ENCODE results near the gene SPARC. TPM values are rescaled to one million over a fixed set of nuclear protein-coding genes. Genes with fewer than 3 reads are reported as not detected.

SPARC gene
- total RNA-seq, 2 donors from 2014 or later = 0.18 to 0.91 TPM

DNA sequence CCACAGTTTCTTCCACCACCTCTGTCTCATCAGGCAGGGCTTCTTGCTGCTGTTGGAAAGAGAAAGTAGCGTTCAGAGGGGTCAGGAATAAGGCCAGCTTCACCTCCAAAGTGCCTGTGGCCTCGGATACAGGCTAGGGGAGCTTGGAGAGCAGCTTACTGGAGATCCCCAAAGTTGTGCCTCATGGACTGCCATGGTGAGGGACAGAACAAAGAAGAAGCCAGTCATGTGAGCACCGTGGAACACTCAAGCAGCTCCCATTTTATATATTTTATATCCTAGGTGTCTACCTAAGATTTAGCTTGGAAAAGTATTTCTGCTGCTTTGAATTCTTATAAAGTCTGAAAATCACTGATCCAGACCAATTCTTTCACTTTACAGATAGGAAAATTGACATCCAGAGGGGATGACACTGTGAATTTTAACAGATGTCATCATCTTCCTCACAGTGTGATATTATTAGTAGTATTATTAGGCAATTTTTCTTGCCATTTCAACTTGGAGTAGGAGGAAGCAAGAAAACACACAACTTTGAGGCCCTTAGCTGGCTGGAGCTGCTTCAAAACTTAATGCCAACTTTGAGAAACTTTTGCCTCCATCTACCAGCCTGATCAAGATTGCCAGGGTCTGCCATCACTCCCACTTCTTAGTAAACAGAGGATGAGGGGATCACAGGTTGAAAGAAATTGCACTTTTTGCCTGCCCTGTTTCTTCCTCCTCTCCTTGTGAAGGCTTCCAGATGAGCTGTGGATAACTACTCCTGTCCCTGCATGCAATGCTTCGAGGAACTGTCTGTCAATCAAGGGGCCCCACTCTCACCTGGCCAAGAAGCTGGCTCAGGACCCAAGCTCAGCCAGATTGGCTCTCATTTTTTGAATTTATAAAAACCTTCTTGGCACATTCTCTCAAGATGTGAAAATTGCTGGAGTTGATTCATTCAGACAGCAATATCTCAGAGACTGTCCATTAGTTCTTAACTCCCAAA is 11.8 kb downstream of the SPARC start:
- no peak for ATAC-seq

GRCh38 chr5:151673421-151673820 is 13.3 kb downstream of the SPARC start:
- Mint-ChIP-seq H3K36me3 (no peaks in the 10 kb centered on the region), H3K9me3 (no peaks in the 10 kb centered on the region), H3K27ac (no peak overlapping the region)
- no peak for ATAC-seq
- DNase-seq (ENCODE audit: low spot score in 2 of 2) = no peak

More for the DNA sequence above, 11.8 kb downstream of the SPARC start:
- no peak for DNase-seq (ENCODE audit: low spot score in 2 of 2)
- no peaks in the 10 kb centered on the region for H3K9me3 Mint-ChIP-seq
- no peaks in the 10 kb centered on the region for H3K36me3 Mint-ChIP-seq
- H3K27ac Mint-ChIP-seq = no peak overlapping the region

DNA sequence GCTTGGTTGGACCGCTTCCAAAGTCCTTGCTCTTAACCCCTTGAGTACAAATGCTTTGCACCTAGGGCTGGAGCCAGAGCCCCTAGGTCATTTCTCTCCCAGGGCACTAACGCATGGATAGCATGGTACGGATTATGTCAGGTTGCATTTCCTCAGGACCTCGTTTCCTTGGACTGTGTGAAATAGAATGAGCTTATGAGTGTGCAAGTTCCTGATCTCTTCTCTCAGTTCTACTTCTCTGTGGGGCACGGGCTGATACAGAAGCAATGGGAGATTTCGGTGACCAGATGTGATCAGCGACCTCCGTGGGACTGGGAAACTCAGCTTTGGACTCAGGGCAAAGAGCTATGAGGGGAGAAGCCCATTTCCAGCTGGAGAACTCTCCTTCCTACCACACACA is 14.2 kb downstream of the SPARC start:
- no peaks in the 10 kb centered on the region for H3K36me3 Mint-ChIP-seq
- H3K9me3 Mint-ChIP-seq = no peaks in the 10 kb centered on the region
- no peak for ATAC-seq

GRCh38 chr5:151671950-151672349 is 14.8 kb downstream of the SPARC start:
- Mint-ChIP-seq H3K36me3 (no peaks in the 10 kb centered on the region), H3K9me3 (no peaks in the 10 kb centered on the region), H3K27ac (no peak overlapping the region)
- ATAC-seq (no peak), DNase-seq (ENCODE audit: low spot score in 2 of 2) (no peak)

More for the DNA sequence above, 14.2 kb downstream of the SPARC start:
- H3K27ac Mint-ChIP-seq = no peak overlapping the region
- no peak for DNase-seq (ENCODE audit: low spot score in 2 of 2)

DNA sequence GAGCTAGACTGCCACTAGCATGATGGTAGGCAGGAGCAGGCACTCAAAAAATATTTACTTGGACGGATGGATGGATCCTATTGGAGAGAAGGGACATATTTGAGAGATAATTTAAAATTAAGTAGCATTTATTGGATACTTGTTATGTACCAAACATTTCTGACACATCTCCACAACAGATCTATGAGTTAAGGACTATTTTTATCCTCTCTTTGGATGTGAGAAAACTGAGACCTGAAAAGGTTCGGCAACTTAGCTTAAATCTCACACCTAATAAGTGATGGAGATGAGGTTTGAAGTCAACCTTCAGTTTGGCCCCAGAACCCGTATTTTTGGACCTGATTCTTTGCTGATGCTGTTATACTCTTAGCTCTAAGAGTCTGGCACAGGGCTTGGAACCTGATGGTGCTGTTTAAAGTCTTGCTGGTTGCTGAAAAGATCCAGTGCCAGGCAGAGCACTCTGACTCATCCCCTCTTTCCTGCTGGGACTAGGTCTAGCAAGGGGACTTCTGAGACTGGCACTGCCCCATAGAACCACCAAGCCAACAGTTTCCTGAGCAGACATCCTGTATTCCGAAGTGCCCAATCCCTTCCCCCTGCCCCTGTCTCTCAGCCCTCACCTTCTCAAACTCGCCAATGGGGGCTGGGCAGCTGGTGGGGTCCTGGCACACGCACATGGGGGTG is 15.6 kb downstream of the SPARC start:
- Mint-ChIP-seq H3K36me3 (no peaks in the 10 kb centered on the region), H3K27ac (no peak overlapping the region), H3K9me3 (no peaks in the 10 kb centered on the region)
- DNase-seq (ENCODE audit: low spot score in 2 of 2) = no peak
- no peak for ATAC-seq

- no peaks in the 10 kb centered on the region for H3K36me3 Mint-ChIP-seq
- H3K27ac Mint-ChIP-seq = no peak overlapping the region
- ATAC-seq = no peak
- H3K9me3 Mint-ChIP-seq = no peaks in the 10 kb centered on the region
- DNase-seq (ENCODE audit: low spot score in 2 of 2) = no peak
These were observed 16.5 kb downstream of the SPARC start for GRCh38 chr5:151670083-151670686.

GRCh38 chr5:151667083-151667482 is 19.6 kb downstream of the SPARC start:
- no peaks in the 10 kb centered on the region for H3K36me3 Mint-ChIP-seq
- no peaks in the 10 kb centered on the region for H3K9me3 Mint-ChIP-seq
- DNase-seq (ENCODE audit: low spot score in 2 of 2) = no peak
- H3K27ac Mint-ChIP-seq = no peak overlapping the region
- ATAC-seq = no peak

GRCh38 chr5:151665613-151666012 is 21.1 kb downstream of the SPARC start:
- ATAC-seq = no peak
- H3K36me3 Mint-ChIP-seq = no peaks in the 10 kb centered on the region
- H3K9me3 Mint-ChIP-seq = no peaks in the 10 kb centered on the region
- H3K27ac Mint-ChIP-seq = no peak overlapping the region
- DNase-seq (ENCODE audit: low spot score in 2 of 2) = no peak

GRCh38 chr5:151664694-151665585 is 21.8 kb downstream of the SPARC start:
- Mint-ChIP-seq H3K36me3 (no peaks in the 10 kb centered on the region), H3K27ac (no peak overlapping the region), H3K9me3 (no peaks in the 10 kb centered on the region)
- ATAC-seq (no peak), DNase-seq (ENCODE audit: low spot score in 2 of 2) (no peak)

DNA sequence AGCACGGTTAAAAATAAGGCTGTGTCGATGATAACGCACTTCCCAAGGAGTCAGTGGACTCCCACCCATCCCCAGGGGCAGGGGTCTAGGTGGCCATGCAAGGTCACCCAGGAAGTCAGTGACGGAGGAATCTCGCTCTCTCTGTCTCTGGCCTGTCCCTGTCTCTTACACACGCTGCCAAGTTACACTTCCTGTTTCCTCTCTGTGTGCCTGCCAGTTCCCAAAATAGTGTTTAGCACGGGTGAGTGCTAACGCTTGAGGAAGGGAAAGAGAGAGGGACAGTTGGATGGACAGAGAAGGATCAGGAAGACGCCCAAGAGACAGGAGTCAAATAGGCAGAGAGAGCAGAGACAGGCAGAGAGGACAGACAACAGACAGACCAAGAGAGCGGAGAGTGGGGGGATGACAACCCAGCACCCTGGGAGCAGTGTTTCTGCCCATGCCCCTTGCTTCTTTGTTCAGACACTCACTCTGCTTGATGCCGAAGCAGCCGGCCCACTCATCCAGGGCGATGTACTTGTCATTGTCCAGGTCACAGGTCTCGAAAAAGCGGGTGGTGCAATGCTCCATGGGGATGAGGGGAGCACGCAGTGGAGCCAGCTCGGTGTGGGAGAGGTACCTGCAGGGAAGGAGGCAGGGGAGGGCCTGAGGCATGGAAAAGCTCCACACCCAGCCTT is 23.0 kb downstream of the SPARC start:
- Mint-ChIP-seq H3K9me3 (no peaks in the 10 kb centered on the region), H3K36me3 (no peaks in the 10 kb centered on the region), H3K27ac (peak overlapping the region in 1 of 2 donors; percentile 68)
- no peak for DNase-seq (ENCODE audit: low spot score in 2 of 2)
- ATAC-seq = no peak

GRCh38 chr5:151662805-151663204 is 23.9 kb downstream of the SPARC start:
- H3K27ac Mint-ChIP-seq = no peak overlapping the region
- DNase-seq (ENCODE audit: low spot score in 2 of 2) (no peak), ATAC-seq (no peak)
- no peaks in the 10 kb centered on the region for H3K36me3 Mint-ChIP-seq
- no peaks in the 10 kb centered on the region for H3K9me3 Mint-ChIP-seq

DNA sequence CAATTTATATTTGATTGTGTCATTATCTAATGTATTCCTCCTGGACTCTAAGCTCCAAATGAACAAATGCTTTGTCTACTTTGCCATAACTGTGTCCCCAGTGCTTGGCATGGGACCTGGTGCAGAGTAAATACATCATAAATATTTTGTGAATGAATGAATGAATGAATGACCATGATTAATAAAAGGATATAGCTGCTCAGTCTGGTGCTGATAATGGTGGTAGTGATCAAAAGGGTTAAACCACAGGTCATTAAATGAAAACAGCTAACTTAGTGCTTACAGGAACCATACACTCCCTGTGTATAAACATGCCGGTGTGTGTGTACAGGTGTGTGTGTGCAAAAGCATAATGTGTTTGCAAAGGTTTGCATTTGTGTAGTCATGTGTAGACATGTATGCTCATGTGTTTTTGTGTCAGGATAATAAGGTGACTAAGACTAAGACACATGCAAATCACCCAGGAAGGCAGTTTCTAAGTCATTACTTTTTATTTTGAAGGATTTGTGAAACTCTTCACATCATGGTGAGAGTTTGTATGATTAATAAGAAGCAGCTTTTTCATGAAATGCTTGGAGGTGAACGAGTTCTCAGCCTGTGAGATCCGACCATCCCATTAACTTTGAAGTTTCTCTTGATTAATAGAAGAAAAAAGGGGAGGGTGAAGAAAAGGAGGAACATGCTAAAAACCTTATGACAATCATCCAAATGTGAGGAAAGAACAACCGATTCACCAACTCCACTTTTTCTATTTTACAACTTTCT is 24.6 kb downstream of the SPARC start:
- DNase-seq (ENCODE audit: low spot score in 2 of 2) (no peak), ATAC-seq (peak in 1 of 2 donors; percentile 71)
- no peak overlapping the region for H3K27ac Mint-ChIP-seq
- H3K9me3 Mint-ChIP-seq = no peaks in the 10 kb centered on the region
- H3K36me3 Mint-ChIP-seq = no peaks in the 10 kb centered on the region

- H3K9me3 Mint-ChIP-seq = no peaks in the 10 kb centered on the region
- no peak for ATAC-seq
- no peak for DNase-seq (ENCODE audit: low spot score in 2 of 2)
- no peaks in the 10 kb centered on the region for H3K36me3 Mint-ChIP-seq
- no peak overlapping the region for H3K27ac Mint-ChIP-seq
These were observed 25.9 kb downstream of the SPARC start for GRCh38 chr5:151660616-151661495.

DNA sequence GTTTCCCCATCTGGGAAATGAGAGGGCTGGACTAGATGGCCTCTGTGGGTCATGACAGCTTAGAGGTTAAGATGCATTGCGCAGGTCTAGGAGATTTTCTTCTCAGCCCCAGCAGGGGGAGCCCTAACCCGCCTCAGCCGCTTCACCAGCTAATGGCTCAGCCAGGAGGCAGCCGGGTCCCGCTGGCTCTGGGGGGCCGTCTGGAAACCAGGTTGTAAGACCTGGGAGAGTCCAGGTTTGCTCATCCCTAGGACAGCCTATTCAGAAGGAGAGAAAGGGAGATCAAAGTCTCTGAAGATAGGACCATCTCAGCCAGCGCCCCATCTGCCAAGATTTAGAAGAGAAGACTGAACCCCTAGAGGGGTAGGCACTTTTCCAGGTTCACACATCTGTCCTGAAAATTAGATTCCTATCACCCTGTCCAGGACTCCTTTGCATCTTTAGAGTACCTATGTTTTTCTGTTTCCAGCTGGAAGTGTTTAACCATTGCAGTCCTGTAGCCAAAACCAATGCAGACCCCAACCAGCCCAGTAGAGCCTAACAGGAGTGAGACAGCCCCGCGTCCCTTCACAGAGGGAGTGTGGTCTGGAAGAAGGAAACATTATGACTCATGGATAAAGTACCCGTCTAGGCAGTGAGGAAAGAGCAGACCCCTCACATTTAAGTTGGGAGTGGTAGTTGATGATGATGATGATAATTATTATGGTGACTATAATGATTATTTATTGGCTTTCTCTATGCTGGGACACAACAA is 27.5 kb downstream of the SPARC start:
- peak; percentile 82 to 89 for DNase-seq (ENCODE audit: low spot score in 2 of 2)
- no peaks in the 10 kb centered on the region for H3K9me3 Mint-ChIP-seq
- H3K27ac Mint-ChIP-seq = no peak overlapping the region
- H3K36me3 Mint-ChIP-seq = no peaks in the 10 kb centered on the region
- peak; percentile 93 to 97 for ATAC-seq
